NCI-H1105 (cell line): Measurements from ENCODE around the gene ZNF814.
"Not testable (repeated sequence)": the region's sequence is repeated elsewhere in the genome, so short reads cannot be mapped to it uniquely, and the experiment has no call there.

ENCODE experiments used
- DNase-seq: peaks from one replicate; lab custom pipeline; 2025; lab: John Stamatoyannopoulos, UW

ZNF814 gene

GRCh38 chr19:57815247-57816075 is 73.4 kb downstream of the ZNF814 start:
- DNase-seq: no peak

- DNase-seq: peak; percentile 95
Measured at GRCh38 chr19:57814505-57815246, 74.2 kb downstream of the ZNF814 start, which contains the start of gene ZNF552. Gene ZNF552, minus strand, starts transcription at chr19:57814913. Its CDS starts 170 bp downstream, at chr19:57814743.

GRCh38 chr19:57813919-57814504 is 74.8 kb downstream of the ZNF814 start:
- DNase-seq: no peak

- not testable (repeated sequence) for DNase-seq
Measured at GRCh38 chr19:57812975-57813820, 75.6 kb downstream of the ZNF814 start.

- DNase-seq: no peak
Measured at GRCh38 chr19:57812226-57812625, 76.6 kb downstream of the ZNF814 start.

GRCh38 chr19:57810410-57811295 is 78.2 kb downstream of the ZNF814 start:
- DNase-seq: not testable (repeated sequence)

- DNase-seq: no peak
Measured at GRCh38 chr19:57807541-57807940, 81.3 kb downstream of the ZNF814 start.

- peak; percentile 44 for DNase-seq
Measured at GRCh38 chr19:57803594-57804325, 85.1 kb downstream of the ZNF814 start.

GRCh38 chr19:57803265-57803593 is 85.6 kb downstream of the ZNF814 start:
- no peak for DNase-seq

GRCh38 chr19:57802269-57802668 is 86.6 kb downstream of the ZNF814 start:
- no peak for DNase-seq

GRCh38 chr19:57800696-57801095 is 88.1 kb downstream of the ZNF814 start:
- no peak for DNase-seq
